CD4-positive, alpha-beta T cell treated with Interleukin-17A for 1 hour (primary cell): ENCODE data around the gene UGT2A3.

Experiments
- DNase-seq: peaks from one replicate; pipeline ENCODE4 v3.0.0-alpha.2; 2020

Gene UGT2A3

DNA sequence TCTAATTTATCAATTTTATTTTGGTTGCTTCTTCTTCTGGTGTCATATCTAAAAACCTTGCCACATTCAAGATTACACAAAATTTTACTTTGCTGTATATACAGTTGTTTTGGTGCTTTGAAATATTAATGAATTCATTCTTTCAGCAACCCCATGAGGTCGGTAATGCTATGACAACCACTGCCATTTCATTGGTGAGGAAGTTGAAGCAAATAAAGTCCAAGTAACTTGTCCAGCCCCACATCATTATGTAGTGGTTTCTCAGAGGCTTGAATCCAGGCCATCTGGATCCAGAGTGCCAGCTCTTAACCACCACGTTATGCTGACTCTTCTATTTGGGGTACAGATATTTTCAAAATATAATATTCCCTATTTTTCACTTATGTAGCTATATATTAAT lies 42.2 kb downstream of the UGT2A3 start:
- DNase-seq, result no peak

DNA sequence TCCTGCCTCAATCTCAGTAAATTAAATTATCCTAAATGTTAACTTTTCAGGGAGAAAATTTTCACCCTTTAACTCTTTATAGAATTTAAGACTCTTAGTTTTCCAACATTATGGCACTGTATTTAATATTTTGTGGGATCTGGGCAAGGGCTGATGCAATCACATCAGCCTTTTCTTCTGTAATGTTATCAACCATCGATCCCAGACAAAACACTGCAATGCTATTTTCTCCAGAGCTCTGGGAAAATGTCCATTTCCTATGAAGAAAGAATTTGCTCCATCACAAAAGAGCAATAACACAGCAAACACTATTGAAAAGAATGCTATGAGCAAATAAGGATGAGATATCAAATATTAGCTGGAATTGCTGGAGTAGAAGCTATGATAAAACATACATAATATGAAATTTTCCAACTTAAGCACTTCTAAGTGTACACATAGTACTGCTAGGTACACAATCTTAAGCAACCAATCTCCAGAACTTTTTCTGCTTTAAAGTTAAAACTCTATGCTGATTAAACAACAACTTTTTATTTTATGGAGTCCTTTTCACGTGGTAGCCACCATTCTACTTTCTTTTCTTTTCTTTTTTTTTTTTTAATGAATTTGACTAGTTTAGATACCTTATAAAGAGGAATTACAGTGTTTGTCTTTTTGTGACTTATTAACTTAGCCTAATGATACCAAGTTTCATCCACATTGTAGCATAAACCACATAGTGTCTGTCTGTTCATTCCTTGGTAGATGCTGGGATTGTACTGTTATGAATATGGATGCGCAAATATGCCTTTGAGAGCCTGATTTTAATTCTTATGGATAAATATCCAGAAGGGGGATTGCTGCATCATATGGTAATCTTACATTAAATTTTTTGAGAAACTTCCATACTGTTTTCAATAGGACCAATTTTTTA lies 43.6 kb downstream of the UGT2A3 start:
- DNase-seq, result no peak

DNA sequence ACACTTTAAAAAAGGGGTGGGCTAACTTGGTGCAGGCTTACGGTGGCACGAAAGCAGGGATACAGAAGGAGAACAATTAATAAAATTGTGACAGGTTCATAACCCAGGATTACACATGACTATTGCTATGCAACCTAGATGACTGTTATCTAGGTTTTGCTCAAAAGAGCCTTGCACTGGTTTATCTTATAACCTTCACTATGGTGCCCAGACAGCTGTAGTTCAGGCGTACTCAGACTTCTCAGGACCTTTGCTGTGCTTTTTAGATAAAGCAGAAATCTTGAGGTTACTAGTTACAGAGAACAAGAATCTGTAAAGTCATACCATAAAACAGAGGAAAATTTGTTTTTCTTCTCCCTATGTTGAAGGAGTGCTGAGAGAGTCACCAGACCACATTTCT lies 44.4 kb downstream of the UGT2A3 start:
- no peak for DNase-seq

DNA sequence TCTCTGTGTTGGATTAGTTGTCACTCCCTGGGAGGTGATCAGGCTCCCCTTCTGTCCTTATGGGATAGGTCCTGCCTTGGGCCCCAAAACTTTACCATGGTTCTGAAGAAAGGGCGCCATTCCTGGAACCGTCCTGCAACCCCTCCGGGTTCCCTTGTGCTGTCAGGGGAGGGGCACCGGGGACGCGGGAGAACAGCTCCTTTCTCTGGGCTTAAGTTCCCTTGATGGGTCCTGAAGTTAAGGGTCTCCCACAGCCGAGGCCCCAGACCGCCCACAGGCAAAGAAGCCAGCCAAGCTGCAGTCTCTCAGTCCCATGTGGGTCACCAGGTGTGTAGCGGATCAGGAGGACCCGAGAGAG lies 44.8 kb downstream of the UGT2A3 start:
- no peak for DNase-seq

DNA sequence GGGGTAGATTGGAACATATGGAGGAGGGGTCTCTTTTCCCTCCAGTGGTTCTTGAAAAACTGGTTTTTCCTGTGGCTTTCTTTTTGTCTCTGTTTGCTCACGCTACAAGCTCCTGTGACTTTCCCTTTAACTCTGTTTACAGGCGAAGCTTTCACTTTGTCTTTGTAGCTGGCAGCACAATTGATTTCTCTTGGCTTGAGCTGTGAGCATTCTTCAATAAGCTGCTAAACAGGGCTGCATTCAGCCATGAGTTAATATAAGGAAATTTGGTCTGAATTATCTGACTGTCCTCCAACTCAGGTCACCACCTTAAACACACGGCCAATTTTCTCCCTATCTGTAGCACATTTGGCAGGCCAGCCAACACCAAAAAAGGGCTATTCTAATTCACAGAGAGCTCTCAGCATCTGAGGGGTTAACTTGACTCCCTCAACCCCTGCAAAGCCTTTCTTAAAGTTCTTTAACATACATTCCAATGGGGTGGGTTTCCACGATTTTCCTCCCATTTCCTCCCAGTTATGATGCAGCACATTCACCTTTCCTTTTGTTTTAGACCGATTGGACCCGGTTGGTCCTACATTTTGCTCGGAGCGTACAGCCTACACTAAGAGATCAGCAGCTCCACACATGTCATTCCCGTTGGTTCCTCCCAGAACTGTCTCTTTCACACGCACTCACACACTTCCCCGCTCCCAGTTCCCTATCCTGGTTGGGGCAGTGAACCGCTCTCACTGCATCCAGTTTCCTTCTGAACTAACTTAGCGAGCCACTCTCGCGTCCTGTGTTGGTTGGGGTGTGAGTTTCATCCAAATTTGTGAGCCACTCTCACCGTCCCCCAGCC lies 45.4 kb downstream of the UGT2A3 start:
- no peak for DNase-seq

DNA sequence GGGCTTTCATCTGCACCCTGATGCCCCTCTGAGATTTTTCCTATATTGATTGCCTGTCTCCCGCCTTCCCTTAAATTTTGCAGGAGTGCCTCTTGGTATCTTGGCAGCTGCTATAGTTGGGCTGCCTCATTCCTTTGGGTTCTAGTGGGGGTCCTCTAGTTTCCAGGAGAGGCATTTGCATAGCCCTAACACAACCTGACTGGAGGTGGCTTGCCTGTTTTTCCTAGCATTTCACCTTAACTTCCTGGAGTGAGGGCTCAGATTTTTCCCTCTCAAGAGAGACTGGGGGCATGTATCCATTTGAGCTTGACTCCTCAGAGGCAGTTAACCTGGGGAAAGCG lies 46.0 kb downstream of the UGT2A3 start:
- DNase-seq, result no peak

DNA sequence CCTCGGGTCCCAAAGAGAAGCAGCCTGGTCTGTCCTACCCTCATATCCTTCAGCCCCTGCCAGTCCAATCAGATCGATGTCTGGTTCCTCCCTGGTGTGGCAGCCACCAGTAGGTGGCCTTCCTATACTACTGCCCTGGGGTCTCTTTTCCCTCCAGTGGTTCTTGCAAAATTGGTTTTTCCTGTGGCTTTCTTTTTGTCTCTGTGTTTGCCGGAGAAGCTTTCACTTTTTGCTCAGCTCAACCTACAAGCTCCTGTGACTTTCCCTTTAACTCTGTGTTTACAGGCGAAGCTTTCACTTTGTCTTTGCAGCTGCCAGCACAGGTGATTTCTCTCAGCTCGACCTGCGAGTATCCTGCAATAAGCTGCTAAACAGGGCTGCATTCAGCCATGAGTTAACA lies 46.8 kb downstream of the UGT2A3 start:
- no peak for DNase-seq

DNA sequence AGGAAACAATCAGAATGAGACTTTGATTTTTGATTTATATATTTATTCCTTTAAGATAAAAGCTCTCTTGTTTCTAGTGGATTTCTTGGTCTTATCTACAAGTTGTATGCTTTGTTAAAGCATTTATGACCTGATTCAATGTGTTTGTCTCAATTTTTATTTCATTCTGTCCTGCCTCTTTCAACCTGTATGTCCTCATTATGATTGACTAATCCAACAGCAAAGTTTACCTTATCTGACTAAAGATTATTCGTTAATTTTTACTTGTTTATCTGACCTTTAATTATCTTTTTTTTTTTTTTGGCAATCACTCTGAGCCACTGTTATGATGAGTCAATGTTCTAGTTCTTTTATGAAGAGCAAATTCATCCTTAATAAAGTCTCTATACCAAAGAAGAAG lies 54.9 kb downstream of the UGT2A3 start:
- no peak for DNase-seq

DNA sequence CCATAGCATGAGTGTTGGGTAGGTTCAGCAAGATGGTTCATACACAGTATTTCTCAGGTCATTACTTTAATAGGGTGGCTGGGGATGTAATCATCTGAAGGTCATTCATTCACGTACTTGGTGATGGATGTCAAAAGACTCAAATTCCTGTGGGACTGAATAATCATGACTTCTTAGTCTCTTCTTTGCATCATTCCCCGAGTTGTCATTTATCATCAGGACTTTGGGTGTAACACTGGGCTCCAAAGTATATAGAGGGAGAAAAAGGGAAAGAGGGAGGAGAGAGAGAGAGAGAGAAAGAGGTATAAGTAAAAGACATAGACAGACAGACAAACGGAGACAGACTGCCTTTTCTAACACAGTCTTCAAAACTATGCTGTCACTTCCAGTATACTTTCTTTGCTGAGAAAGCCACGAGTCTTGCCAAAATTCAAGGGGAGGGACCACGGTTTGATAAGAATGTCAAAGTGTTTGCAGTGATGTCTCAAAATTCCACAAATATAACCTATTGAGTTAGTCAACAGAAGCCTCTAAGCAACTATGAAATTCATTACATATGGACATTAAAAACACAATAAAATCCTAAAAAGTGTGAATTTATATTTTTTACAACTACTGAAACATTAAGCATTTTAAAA lies 55.9 kb downstream of the UGT2A3 start:
- DNase-seq, result no peak

DNA sequence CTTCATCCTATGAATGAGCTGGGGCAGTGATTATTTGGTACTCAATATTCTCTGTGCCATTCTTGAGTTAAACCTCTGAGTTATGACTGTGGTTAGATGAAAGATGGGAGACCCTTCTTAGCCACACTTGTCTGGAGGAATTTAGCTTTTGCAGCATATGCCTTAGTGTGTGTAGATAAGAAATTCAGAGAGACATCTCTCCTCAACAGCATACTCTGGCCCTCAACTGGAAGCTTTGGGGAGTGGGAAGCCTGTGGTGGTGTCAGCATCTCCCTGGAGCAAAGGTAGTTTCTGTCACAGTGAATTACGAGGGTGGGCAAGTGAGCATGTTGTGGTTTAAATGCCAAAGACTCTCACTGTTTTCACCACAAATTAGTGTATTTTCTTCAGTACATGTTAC lies 58.7 kb downstream of the UGT2A3 start:
- no peak for DNase-seq

DNA sequence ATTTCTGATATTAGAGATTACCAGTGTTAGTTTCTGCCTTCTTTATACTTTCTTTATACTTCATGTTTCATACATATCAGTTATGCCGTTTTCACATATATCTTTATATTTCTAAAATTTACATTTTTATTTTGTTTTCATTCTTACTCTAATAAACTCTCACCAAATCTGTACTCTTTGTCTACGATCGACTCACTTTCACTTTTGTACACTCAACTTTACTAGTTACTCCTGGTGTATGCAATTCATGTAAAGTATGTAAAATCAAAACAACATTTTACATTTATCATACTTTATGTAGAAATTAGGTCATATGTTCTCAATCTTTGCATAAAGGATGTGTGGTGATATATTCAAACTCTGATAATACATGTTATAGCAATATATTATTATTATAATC lies 59.9 kb downstream of the UGT2A3 start:
- DNase-seq, result no peak

DNA sequence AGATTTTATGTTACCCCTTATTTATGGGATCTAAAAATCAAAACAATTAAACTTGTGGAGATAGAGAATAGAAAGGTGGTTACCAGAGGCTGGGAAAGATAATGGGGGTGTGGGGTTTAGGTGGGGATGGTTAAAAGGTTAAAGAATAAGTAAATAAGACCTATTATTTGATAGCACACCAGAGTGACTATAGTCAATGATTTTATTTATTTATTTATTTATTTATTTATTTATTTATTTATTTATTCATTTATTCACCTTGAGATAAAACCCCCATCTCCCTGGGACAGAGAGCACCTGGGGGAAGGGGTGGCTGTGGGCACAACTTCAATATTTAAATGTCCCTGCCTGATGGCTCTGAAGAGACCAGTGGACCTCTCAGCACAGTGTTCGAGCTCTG lies 66.1 kb downstream of the UGT2A3 start:
- no peak for DNase-seq

DNA sequence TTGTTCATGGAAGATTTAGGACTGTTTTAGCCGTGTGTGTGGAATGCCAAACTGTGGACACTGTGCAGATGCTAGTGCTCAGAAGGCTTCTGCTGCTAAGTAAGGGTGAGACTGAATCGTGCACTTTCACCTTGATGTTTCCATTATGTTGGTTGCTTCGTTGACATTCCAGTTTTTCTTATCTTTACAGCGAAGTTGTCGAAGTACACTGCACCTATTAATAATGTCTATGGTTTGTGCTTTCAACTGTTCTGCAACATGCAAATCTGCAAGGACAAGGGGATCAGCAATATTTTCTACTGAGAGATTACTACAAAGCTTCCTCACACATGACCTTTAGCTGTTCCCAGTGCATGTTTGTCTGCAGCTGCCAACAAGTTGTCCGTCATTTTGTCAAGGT lies 67.7 kb downstream of the UGT2A3 start:
- no peak for DNase-seq
